ENCODE results near the gene ALPK3.

The ALPK3 gene

GRCh38 chr15:84908564-84908963, 91.4 kb downstream of the ALPK3 start:
- TF ChIP-seq CTCF (conservative IDR thresholded peaks at IDR 0.05; ENCODE audit: low read depth, low read length), result no peak
- no peak for DNase-seq (ENCODE audit: low read depth)
- H3K4me3 ChIP-seq (ENCODE audit: low read depth, low read length), result no peak overlapping the region

GRCh38 chr15:84909029-84909428, 91.9 kb downstream of the ALPK3 start:
- TF ChIP-seq CTCF (conservative IDR thresholded peaks at IDR 0.05; ENCODE audit: low read depth, low read length), result no peak
- DNase-seq (ENCODE audit: low read depth), result no peak
- H3K4me3 ChIP-seq (ENCODE audit: low read depth, low read length), result no peak overlapping the region

- H3K4me3 ChIP-seq (ENCODE audit: low read depth, low read length), result no peak overlapping the region
- no peak for TF ChIP-seq CTCF (conservative IDR thresholded peaks at IDR 0.05; ENCODE audit: low read depth, low read length)
- no peak for DNase-seq (ENCODE audit: low read depth)
Measured at GRCh38 chr15:84909782-84910181, 92.6 kb downstream of the ALPK3 start.

GRCh38 chr15:84910928-84911623, 93.9 kb downstream of the ALPK3 start:
- DNase-seq (ENCODE audit: low read depth), result no peak
- no peak for TF ChIP-seq CTCF (conservative IDR thresholded peaks at IDR 0.05; ENCODE audit: low read depth, low read length)
- no peak overlapping the region for H3K4me3 ChIP-seq (ENCODE audit: low read depth, low read length)

GRCh38 chr15:84911879-84912660, 94.9 kb downstream of the ALPK3 start:
- peak; percentile 99 for DNase-seq (ENCODE audit: low read depth)
- H3K4me3 ChIP-seq (ENCODE audit: low read depth, low read length), result no peak overlapping the region
- TF ChIP-seq CTCF (conservative IDR thresholded peaks at IDR 0.05; ENCODE audit: low read depth, low read length), result peak; percentile 0

- DNase-seq (ENCODE audit: low read depth), result peak; percentile 10
Measured at GRCh38 chr15:84913360-84913723, 96.2 kb downstream of the ALPK3 start.

More at GRCh38 chr15:84913360-84913723, 96.2 kb downstream of the ALPK3 start:
- no peak for TF ChIP-seq CTCF (conservative IDR thresholded peaks at IDR 0.05; ENCODE audit: low read depth, low read length)
- no peak overlapping the region for H3K4me3 ChIP-seq (ENCODE audit: low read depth, low read length)

All from choroid plexus epithelial cell (primary cell).